Measurements from ENCODE around the gene PABPC1L.

Gene PABPC1L

GRCh38 chr20:44941120-44941691 lies 31.3 kb downstream of the PABPC1L start:
- no peak for DNase-seq

GRCh38 chr20:44942264-44942973 lies 32.6 kb downstream of the PABPC1L start:
- DNase-seq: no peak

- no peak for DNase-seq
Observed at GRCh38 chr20:44943828-44944227, 34.0 kb downstream of the PABPC1L start.

- DNase-seq: no peak
Observed at GRCh38 chr20:44945261-44945660, 35.4 kb downstream of the PABPC1L start.

- no peak for DNase-seq
Observed at GRCh38 chr20:44946271-44946852, 36.5 kb downstream of the PABPC1L start.

GRCh38 chr20:44948107-44948506 lies 38.2 kb downstream of the PABPC1L start:
- DNase-seq: no peak

- no peak for DNase-seq
Observed at GRCh38 chr20:44948513-44948912, 38.7 kb downstream of the PABPC1L start.

GRCh38 chr20:44950368-44950767 lies 40.5 kb downstream of the PABPC1L start:
- DNase-seq: no peak

GRCh38 chr20:44952731-44953130 lies 42.9 kb downstream of the PABPC1L start:
- no peak for DNase-seq

- no peak for DNase-seq
Observed at GRCh38 chr20:44954211-44954610, 44.4 kb downstream of the PABPC1L start.

GRCh38 chr20:44955270-44955669 lies 45.4 kb downstream of the PABPC1L start:
- no peak for DNase-seq

GRCh38 chr20:44956410-44956809 lies 46.5 kb downstream of the PABPC1L start:
- DNase-seq: no peak

- no peak for DNase-seq
Observed at GRCh38 chr20:44958276-44958675, 48.4 kb downstream of the PABPC1L start.

- DNase-seq: peak; percentile 22
Observed at GRCh38 chr20:44959082-44959637, 49.3 kb downstream of the PABPC1L start.

GRCh38 chr20:44959638-44960102 lies 49.8 kb downstream of the PABPC1L start:
- no peak for DNase-seq

GRCh38 chr20:44960103-44960852 lies 50.4 kb downstream of the PABPC1L start, which contains the start of gene TOMM34:
Gene TOMM34 (minus strand): TSS chr20:44960397. CDS start chr20:44960333, 64 bp downstream.
- peak; percentile 91 for DNase-seq

- no peak for DNase-seq
Observed at GRCh38 chr20:44961011-44961869, 51.4 kb downstream of the PABPC1L start.

GRCh38 chr20:44961870-44962267 lies 52.0 kb downstream of the PABPC1L start:
- no peak for DNase-seq

- DNase-seq: no peak
Observed at GRCh38 chr20:44962483-44962882, 52.6 kb downstream of the PABPC1L start.

GRCh38 chr20:44963325-44964215 lies 53.7 kb downstream of the PABPC1L start:
- no peak for DNase-seq

GRCh38 chr20:44965651-44966029 lies 55.8 kb downstream of the PABPC1L start:
- DNase-seq: no peak

Data from right kidney (tissue), 1 donor.